ENCODE data around the gene SLC52A3.

Gene SLC52A3

GRCh38 chr20:742156-742555 is 26.1 kb downstream of the SLC52A3 start:
- Histone ChIP-seq H3K4me3 (ENCODE audit: low read depth in 1 of 2, low read length in 2 of 2) (no peak overlapping the region), H3K27me3 (ENCODE audit: control insufficient read depth in 1 of 2, insufficient read depth in 2 of 2, low read length in 2 of 2) (peaks cover 0 to 5% of the 10 kb centered on the region in 2 donors), H3K4me1 (ENCODE audit: insufficient read depth, low read length) (no peaks in the 10 kb centered on the region), H3K9me3 (ENCODE audit: low read length) (no peaks in the 10 kb centered on the region), H3K36me3 (ENCODE audit: insufficient read depth, low read length) (no peaks in the 10 kb centered on the region), H3K27ac (ENCODE audit: low read depth, low read length) (no peak overlapping the region), H3K9ac (ENCODE audit: low read length) (no peak overlapping the region)

- H3K9me3 ChIP-seq (ENCODE audit: low read length), result no peaks in the 10 kb centered on the region
- no peaks in the 10 kb centered on the region for H3K36me3 ChIP-seq (ENCODE audit: insufficient read depth, low read length)
- H3K9ac ChIP-seq (ENCODE audit: low read length), result no peak overlapping the region
- no peak overlapping the region for H3K4me3 ChIP-seq (ENCODE audit: low read depth in 1 of 2, low read length in 2 of 2)
- no peaks in the 10 kb centered on the region for H3K4me1 ChIP-seq (ENCODE audit: insufficient read depth, low read length)
- H3K27ac ChIP-seq (ENCODE audit: low read depth, low read length), result no peak overlapping the region
- H3K27me3 ChIP-seq (ENCODE audit: control insufficient read depth in 1 of 2, insufficient read depth in 2 of 2, low read length in 2 of 2), result peaks cover 0 to 5% of the 10 kb centered on the region in 2 donors
Measured at GRCh38 chr20:741620-742019, 26.7 kb downstream of the SLC52A3 start.

- Histone ChIP-seq H3K27ac (ENCODE audit: low read depth, low read length) (no peak overlapping the region), H3K9ac (ENCODE audit: low read length) (no peak overlapping the region), H3K36me3 (ENCODE audit: insufficient read depth, low read length) (no peaks in the 10 kb centered on the region), H3K4me1 (ENCODE audit: insufficient read depth, low read length) (no peaks in the 10 kb centered on the region), H3K27me3 (ENCODE audit: control insufficient read depth in 1 of 2, insufficient read depth in 2 of 2, low read length in 2 of 2) (peaks cover 0 to 5% of the 10 kb centered on the region in 2 donors), H3K9me3 (ENCODE audit: low read length) (no peaks in the 10 kb centered on the region), H3K4me3 (ENCODE audit: low read depth in 1 of 2, low read length in 2 of 2) (no peak overlapping the region)
Measured at GRCh38 chr20:740162-740561, 28.1 kb downstream of the SLC52A3 start.

- H3K27ac ChIP-seq (ENCODE audit: low read depth, low read length), result no peak overlapping the region
- peaks cover 0 to 5% of the 10 kb centered on the region in 2 donors for H3K27me3 ChIP-seq (ENCODE audit: control insufficient read depth in 1 of 2, insufficient read depth in 2 of 2, low read length in 2 of 2)
Measured at GRCh38 chr20:739736-740135, 28.6 kb downstream of the SLC52A3 start.

GRCh38 chr20:733861-734260 is 34.4 kb downstream of the SLC52A3 start:
- H3K27ac ChIP-seq (ENCODE audit: low read depth, low read length), result no peak overlapping the region
- no peaks in the 10 kb centered on the region for H3K9me3 ChIP-seq (ENCODE audit: low read length)
- H3K36me3 ChIP-seq (ENCODE audit: insufficient read depth, low read length), result no peaks in the 10 kb centered on the region
- peaks cover 4 to 15% of the 10 kb centered on the region in 2 donors for H3K27me3 ChIP-seq (ENCODE audit: control insufficient read depth in 1 of 2, insufficient read depth in 2 of 2, low read length in 2 of 2)
- no peak overlapping the region for H3K4me3 ChIP-seq (ENCODE audit: low read depth in 1 of 2, low read length in 2 of 2)
- H3K4me1 ChIP-seq (ENCODE audit: insufficient read depth, low read length), result no peaks in the 10 kb centered on the region
- H3K9ac ChIP-seq (ENCODE audit: low read length), result no peak overlapping the region

More at GRCh38 chr20:739736-740135, 28.6 kb downstream of the SLC52A3 start:
- H3K36me3 ChIP-seq (ENCODE audit: insufficient read depth, low read length), result no peaks in the 10 kb centered on the region
- H3K9ac ChIP-seq (ENCODE audit: low read length), result no peak overlapping the region
- H3K4me1 ChIP-seq (ENCODE audit: insufficient read depth, low read length), result no peaks in the 10 kb centered on the region
- no peak overlapping the region for H3K4me3 ChIP-seq (ENCODE audit: low read depth in 1 of 2, low read length in 2 of 2)
- no peaks in the 10 kb centered on the region for H3K9me3 ChIP-seq (ENCODE audit: low read length)

GRCh38 chr20:732727-733126 is 35.6 kb downstream of the SLC52A3 start:
- Histone ChIP-seq H3K4me1 (ENCODE audit: insufficient read depth, low read length) (no peaks in the 10 kb centered on the region), H3K4me3 (ENCODE audit: low read depth in 1 of 2, low read length in 2 of 2) (no peak overlapping the region), H3K36me3 (ENCODE audit: insufficient read depth, low read length) (no peaks in the 10 kb centered on the region), H3K9ac (ENCODE audit: low read length) (no peak overlapping the region), H3K9me3 (ENCODE audit: low read length) (no peaks in the 10 kb centered on the region), H3K27ac (ENCODE audit: low read depth, low read length) (no peak overlapping the region), H3K27me3 (ENCODE audit: control insufficient read depth in 1 of 2, insufficient read depth in 2 of 2, low read length in 2 of 2) (peaks cover 5 to 23% of the 10 kb centered on the region in 2 donors)

- no peaks in the 10 kb centered on the region for H3K36me3 ChIP-seq (ENCODE audit: insufficient read depth, low read length)
- H3K9ac ChIP-seq (ENCODE audit: low read length), result no peak overlapping the region
- no peak overlapping the region for H3K4me3 ChIP-seq (ENCODE audit: low read depth in 1 of 2, low read length in 2 of 2)
- H3K27me3 ChIP-seq (ENCODE audit: control insufficient read depth in 1 of 2, insufficient read depth in 2 of 2, low read length in 2 of 2), result peaks cover 5 to 25% of the 10 kb centered on the region in 2 donors
- H3K27ac ChIP-seq (ENCODE audit: low read depth, low read length), result no peak overlapping the region
- H3K4me1 ChIP-seq (ENCODE audit: insufficient read depth, low read length), result no peaks in the 10 kb centered on the region
- no peaks in the 10 kb centered on the region for H3K9me3 ChIP-seq (ENCODE audit: low read length)
Measured at GRCh38 chr20:731891-732560, 36.3 kb downstream of the SLC52A3 start.

GRCh38 chr20:730005-730404 is 38.3 kb downstream of the SLC52A3 start:
- Histone ChIP-seq H3K9me3 (ENCODE audit: low read length) (no peaks in the 10 kb centered on the region), H3K4me1 (ENCODE audit: insufficient read depth, low read length) (no peaks in the 10 kb centered on the region), H3K4me3 (ENCODE audit: low read depth in 1 of 2, low read length in 2 of 2) (no peak overlapping the region), H3K36me3 (ENCODE audit: insufficient read depth, low read length) (no peaks in the 10 kb centered on the region), H3K9ac (ENCODE audit: low read length) (no peak overlapping the region), H3K27me3 (ENCODE audit: control insufficient read depth in 1 of 2, insufficient read depth in 2 of 2, low read length in 2 of 2) (peaks cover 5 to 34% of the 10 kb centered on the region in 2 donors), H3K27ac (ENCODE audit: low read depth, low read length) (no peak overlapping the region)

GRCh38 chr20:728256-728944 is 39.9 kb downstream of the SLC52A3 start:
- Histone ChIP-seq H3K27me3 (ENCODE audit: control insufficient read depth in 1 of 2, insufficient read depth in 2 of 2, low read length in 2 of 2) (peaks cover 5 to 39% of the 10 kb centered on the region in 2 donors), H3K27ac (ENCODE audit: low read depth, low read length) (no peak overlapping the region), H3K9ac (ENCODE audit: low read length) (no peak overlapping the region)

GRCh38 chr20:726160-726559 is 42.1 kb downstream of the SLC52A3 start:
- Histone ChIP-seq H3K4me3 (ENCODE audit: low read depth in 1 of 2, low read length in 2 of 2) (no peak overlapping the region), H3K9ac (ENCODE audit: low read length) (no peak overlapping the region), H3K27me3 (ENCODE audit: control insufficient read depth in 1 of 2, insufficient read depth in 2 of 2, low read length in 2 of 2) (peaks cover 5 to 39% of the 10 kb centered on the region in 2 donors)

More at GRCh38 chr20:728256-728944, 39.9 kb downstream of the SLC52A3 start:
- Histone ChIP-seq H3K4me1 (ENCODE audit: insufficient read depth, low read length) (no peaks in the 10 kb centered on the region), H3K9me3 (ENCODE audit: low read length) (no peaks in the 10 kb centered on the region), H3K4me3 (ENCODE audit: low read depth in 1 of 2, low read length in 2 of 2) (peak overlapping the region in 1 of 2 donors; percentile 13), H3K36me3 (ENCODE audit: insufficient read depth, low read length) (no peaks in the 10 kb centered on the region)

GRCh38 chr20:725491-725890 is 42.8 kb downstream of the SLC52A3 start:
- no peak overlapping the region for H3K4me3 ChIP-seq (ENCODE audit: low read depth in 1 of 2, low read length in 2 of 2)
- no peaks in the 10 kb centered on the region for H3K9me3 ChIP-seq (ENCODE audit: low read length)
- H3K4me1 ChIP-seq (ENCODE audit: insufficient read depth, low read length), result no peaks in the 10 kb centered on the region
- H3K27ac ChIP-seq (ENCODE audit: low read depth, low read length), result no peak overlapping the region
- no peak overlapping the region for H3K9ac ChIP-seq (ENCODE audit: low read length)
- H3K27me3 ChIP-seq (ENCODE audit: control insufficient read depth in 1 of 2, insufficient read depth in 2 of 2, low read length in 2 of 2), result peaks cover 5 to 39% of the 10 kb centered on the region in 2 donors
- no peaks in the 10 kb centered on the region for H3K36me3 ChIP-seq (ENCODE audit: insufficient read depth, low read length)

More at GRCh38 chr20:726160-726559, 42.1 kb downstream of the SLC52A3 start:
- H3K4me1 ChIP-seq (ENCODE audit: insufficient read depth, low read length), result no peaks in the 10 kb centered on the region
- H3K9me3 ChIP-seq (ENCODE audit: low read length), result no peaks in the 10 kb centered on the region
- no peak overlapping the region for H3K27ac ChIP-seq (ENCODE audit: low read depth, low read length)
- H3K36me3 ChIP-seq (ENCODE audit: insufficient read depth, low read length), result no peaks in the 10 kb centered on the region
